Measurements from ENCODE around the gene ZNF621.

Gene ZNF621

DNA sequence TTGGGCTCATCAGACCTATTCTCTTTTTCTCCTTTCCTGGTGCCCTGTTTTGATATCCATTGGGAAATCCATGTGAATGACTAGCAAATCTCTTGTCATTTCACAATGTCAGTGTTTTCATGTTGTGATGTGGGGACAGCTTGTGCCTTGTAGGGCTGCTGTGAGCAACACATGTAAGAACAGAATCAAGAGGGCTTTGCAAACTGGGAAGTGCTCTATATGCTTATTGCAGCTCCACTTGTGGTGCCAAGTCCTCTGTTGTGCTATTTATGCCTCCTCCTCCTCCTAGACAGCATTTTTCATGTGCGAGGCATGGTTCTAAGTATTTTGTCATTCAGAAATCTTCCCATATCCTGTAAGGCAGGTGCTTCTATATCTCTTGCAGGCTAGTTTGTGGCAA is 56.4 kb downstream of the ZNF621 start:
- Histone ChIP-seq H3K27ac (ENCODE audit: low read depth, low read length) (no peak overlapping the region), H3K27me3 (ENCODE audit: control insufficient read depth, insufficient read depth, low read length) (no peaks in the 10 kb centered on the region), H3K4me1 (ENCODE audit: control insufficient read depth, insufficient read depth, low read length) (peaks cover 18% of the 10 kb centered on the region; the same call in 1 of the 2 replicates), H3K9ac (ENCODE audit: low read length) (no peak overlapping the region), H3K9me3 (ENCODE audit: control insufficient read depth, insufficient read depth, low read depth, low read length) (no peaks in the 10 kb centered on the region), H3K36me3 (ENCODE audit: control insufficient read depth, insufficient read depth, low read length) (no peaks in the 10 kb centered on the region), H3K4me3 (ENCODE audit: low read depth, low read length) (no peak overlapping the region)

DNA sequence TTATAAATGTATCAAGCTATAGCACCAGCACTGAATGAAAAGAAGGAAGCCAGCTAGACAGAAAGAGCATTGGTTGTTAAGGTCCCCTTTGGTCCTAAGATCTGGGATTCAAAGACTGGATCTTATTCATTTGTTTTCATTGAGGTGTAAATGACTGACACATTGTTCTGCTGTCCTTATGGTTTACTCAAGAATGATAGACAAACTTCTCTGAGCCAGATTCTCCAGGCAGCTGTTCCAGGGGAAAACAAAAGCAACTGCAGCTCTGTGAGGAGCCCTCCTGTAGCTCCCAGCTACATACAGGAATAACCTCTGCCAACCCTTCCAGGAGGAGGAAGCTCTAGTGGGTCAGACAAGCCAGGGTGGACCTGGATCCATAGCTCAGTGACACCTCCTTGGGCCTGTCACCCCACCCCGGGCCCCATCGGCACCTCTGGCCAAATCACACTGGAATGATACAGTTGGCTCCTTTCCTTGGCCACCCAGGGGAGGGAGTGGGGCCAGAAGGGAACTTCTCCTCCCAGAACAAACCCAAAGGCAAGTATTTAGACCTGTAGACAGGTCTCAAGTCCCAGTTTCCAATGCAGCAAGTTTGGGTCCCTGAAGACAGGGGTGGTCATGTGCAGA is 57.8 kb downstream of the ZNF621 start:
- no peak overlapping the region for H3K4me3 ChIP-seq (ENCODE audit: low read depth, low read length)
- no peaks in the 10 kb centered on the region for H3K27me3 ChIP-seq (ENCODE audit: control insufficient read depth, insufficient read depth, low read length)
- H3K9me3 ChIP-seq (ENCODE audit: control insufficient read depth, insufficient read depth, low read depth, low read length) = no peaks in the 10 kb centered on the region
- no peaks in the 10 kb centered on the region for H3K36me3 ChIP-seq (ENCODE audit: control insufficient read depth, insufficient read depth, low read length)
- peaks cover 18% of the 10 kb centered on the region; the same call in 1 of the 2 replicates for H3K4me1 ChIP-seq (ENCODE audit: control insufficient read depth, insufficient read depth, low read length)
- H3K27ac ChIP-seq (ENCODE audit: low read depth, low read length) = no peak overlapping the region
- no peak overlapping the region for H3K9ac ChIP-seq (ENCODE audit: low read length)

DNA sequence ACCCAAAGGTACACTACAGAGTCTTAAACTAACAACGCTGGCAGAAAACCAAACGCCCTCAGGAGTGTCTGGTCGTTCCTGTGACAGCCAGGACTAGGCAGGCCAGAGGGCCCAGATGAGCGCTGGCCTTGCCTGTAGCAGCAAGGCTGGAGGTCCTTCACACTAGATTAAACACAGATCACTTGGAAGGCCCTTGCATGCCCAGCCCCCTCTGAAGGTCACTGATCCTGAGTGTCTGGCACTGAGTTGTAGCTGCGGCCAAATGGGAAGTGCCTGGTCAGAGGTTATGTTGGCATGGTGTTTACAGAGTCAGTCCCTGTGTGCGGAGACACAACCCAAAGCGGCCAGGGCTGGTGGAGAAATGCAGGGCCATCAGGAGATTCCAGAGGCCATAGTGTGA is 58.9 kb downstream of the ZNF621 start:
- H3K27me3 ChIP-seq (ENCODE audit: control insufficient read depth, insufficient read depth, low read length) = no peaks in the 10 kb centered on the region
- H3K9me3 ChIP-seq (ENCODE audit: control insufficient read depth, insufficient read depth, low read depth, low read length) = no peaks in the 10 kb centered on the region
- no peak overlapping the region for H3K27ac ChIP-seq (ENCODE audit: low read depth, low read length)
- H3K4me1 ChIP-seq (ENCODE audit: control insufficient read depth, insufficient read depth, low read length) = peaks cover 18% of the 10 kb centered on the region; the same call in 1 of the 2 replicates
- no peak overlapping the region for H3K9ac ChIP-seq (ENCODE audit: low read length)
- no peak overlapping the region for H3K4me3 ChIP-seq (ENCODE audit: low read depth, low read length)
- no peaks in the 10 kb centered on the region for H3K36me3 ChIP-seq (ENCODE audit: control insufficient read depth, insufficient read depth, low read length)

DNA sequence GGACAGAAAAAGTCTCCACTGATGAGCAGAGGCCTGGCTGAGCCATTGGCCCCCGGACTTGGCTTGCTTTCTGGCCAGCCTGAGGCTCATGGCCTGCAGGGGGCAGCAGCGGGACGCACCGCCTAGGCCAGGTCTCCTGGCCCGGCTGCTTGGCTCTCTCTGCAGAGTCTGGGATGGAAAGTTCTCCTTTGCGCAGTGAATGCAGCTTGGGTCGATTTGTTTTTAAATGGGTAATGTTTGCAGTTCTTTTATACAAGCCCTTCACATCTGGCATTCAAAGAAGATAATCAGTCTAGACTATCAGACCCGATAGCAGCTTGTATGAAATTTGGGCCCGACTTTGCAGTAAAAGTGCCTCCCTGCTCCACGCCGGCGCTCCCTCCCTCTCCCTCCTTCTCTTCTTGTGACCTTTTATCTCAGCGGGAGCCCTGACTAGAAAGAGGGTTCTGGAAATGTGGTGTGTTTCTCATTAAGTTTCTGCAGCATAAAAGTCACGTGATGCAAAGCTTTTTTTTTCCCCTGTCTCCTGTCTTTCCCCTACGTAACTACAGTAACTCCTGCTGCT is 59.9 kb downstream of the ZNF621 start:
- H3K9ac ChIP-seq (ENCODE audit: low read length) = no peak overlapping the region
- peak overlapping the region; percentile 41 for H3K4me3 ChIP-seq (ENCODE audit: low read depth, low read length)
- no peak overlapping the region for H3K27ac ChIP-seq (ENCODE audit: low read depth, low read length)
- H3K36me3 ChIP-seq (ENCODE audit: control insufficient read depth, insufficient read depth, low read length) = no peaks in the 10 kb centered on the region
- H3K9me3 ChIP-seq (ENCODE audit: control insufficient read depth, insufficient read depth, low read depth, low read length) = no peaks in the 10 kb centered on the region
- H3K27me3 ChIP-seq (ENCODE audit: control insufficient read depth, insufficient read depth, low read length) = no peaks in the 10 kb centered on the region
- peaks cover 18% of the 10 kb centered on the region; the same call in 1 of the 2 replicates for H3K4me1 ChIP-seq (ENCODE audit: control insufficient read depth, insufficient read depth, low read length)

DNA sequence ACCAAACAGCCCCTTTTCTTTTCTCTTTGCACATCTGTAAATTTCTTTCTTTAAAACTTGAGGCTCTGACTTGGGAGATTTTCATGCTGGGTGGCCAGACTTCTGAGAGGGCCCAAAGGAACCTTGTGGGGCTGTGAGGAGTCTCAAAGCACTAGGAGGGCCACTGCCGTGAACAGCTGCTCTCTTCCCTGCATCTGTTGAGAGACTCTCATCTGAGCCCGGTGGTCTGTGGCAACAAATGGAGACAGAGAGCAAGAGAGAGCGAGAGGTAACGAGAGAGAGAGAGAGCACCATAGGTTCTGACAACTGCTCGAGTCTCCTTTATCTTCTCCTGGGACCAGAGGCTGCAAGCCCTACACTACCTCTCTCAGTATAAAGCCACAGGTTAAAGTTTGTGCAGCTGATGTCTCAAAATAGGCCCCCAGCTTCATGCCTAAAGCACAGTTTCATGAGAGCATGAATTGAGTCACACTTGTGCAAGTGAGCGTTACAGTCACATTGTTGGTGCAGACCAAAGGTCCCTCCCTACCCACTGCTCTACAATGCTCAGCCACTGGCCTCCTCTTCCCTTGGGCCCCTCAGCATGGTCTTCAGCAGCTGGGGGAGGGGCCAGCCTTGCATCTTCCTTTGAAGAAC is 60.7 kb downstream of the ZNF621 start:
- no peak overlapping the region for H3K4me3 ChIP-seq (ENCODE audit: low read depth, low read length)
- H3K9ac ChIP-seq (ENCODE audit: low read length) = no peak overlapping the region
- H3K9me3 ChIP-seq (ENCODE audit: control insufficient read depth, insufficient read depth, low read depth, low read length) = no peaks in the 10 kb centered on the region
- no peak overlapping the region for H3K27ac ChIP-seq (ENCODE audit: low read depth, low read length)
- no peaks in the 10 kb centered on the region for H3K27me3 ChIP-seq (ENCODE audit: control insufficient read depth, insufficient read depth, low read length)
- peaks cover 18% of the 10 kb centered on the region; the same call in 1 of the 2 replicates for H3K4me1 ChIP-seq (ENCODE audit: control insufficient read depth, insufficient read depth, low read length)
- no peaks in the 10 kb centered on the region for H3K36me3 ChIP-seq (ENCODE audit: control insufficient read depth, insufficient read depth, low read length)

DNA sequence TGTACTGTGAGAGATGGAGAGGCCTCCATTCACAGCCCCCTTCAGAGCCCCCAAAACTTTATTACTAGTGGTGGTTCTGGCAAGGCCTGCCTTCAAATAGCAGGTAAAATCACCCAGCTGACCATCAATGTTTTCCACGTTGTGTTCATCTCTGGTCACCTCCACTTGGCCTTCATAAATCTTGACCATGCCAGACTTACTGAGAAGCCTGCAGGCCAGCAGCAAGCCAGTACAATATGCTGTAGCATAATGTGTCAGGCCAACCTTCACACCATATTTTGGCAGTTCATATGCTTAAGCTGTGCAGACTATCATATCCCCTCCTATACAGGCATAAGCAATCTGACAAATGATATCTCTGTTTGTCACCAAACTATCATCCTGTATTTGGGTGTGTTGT is 62.1 kb downstream of the ZNF621 start:
- no peaks in the 10 kb centered on the region for H3K9me3 ChIP-seq (ENCODE audit: control insufficient read depth, insufficient read depth, low read depth, low read length)
- H3K9ac ChIP-seq (ENCODE audit: low read length) = no peak overlapping the region
- H3K27me3 ChIP-seq (ENCODE audit: control insufficient read depth, insufficient read depth, low read length) = no peaks in the 10 kb centered on the region
- no peaks in the 10 kb centered on the region for H3K36me3 ChIP-seq (ENCODE audit: control insufficient read depth, insufficient read depth, low read length)
- H3K4me1 ChIP-seq (ENCODE audit: control insufficient read depth, insufficient read depth, low read length) = peaks cover 18% of the 10 kb centered on the region; the same call in 1 of the 2 replicates
- H3K4me3 ChIP-seq (ENCODE audit: low read depth, low read length) = no peak overlapping the region
- H3K27ac ChIP-seq (ENCODE audit: low read depth, low read length) = no peak overlapping the region

DNA sequence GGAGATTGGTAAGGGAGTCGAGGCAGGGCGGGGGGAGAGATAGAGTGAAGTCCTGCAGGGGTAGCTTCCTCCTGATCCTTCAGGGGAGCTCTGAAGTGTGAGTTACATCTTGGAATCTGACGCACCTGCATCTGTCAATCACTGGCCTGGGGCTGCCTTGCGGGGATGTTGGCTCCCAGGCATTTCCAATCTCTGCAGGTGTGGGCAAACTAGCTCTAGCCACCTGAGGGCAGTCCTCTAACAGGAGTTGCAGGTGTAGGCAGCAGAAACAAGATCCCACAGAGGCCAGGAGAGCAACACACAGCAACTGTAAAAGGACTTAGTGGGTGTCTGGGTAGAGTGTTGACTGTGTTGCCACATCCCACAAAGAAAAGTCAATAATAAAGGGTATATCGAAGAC is 63.6 kb downstream of the ZNF621 start:
- Histone ChIP-seq H3K9ac (ENCODE audit: low read length) (no peak overlapping the region), H3K36me3 (ENCODE audit: control insufficient read depth, insufficient read depth, low read length) (no peaks in the 10 kb centered on the region), H3K4me1 (ENCODE audit: control insufficient read depth, insufficient read depth, low read length) (peaks cover 13% of the 10 kb centered on the region; the same call in 1 of the 2 replicates), H3K4me3 (ENCODE audit: low read depth, low read length) (no peak overlapping the region), H3K27me3 (ENCODE audit: control insufficient read depth, insufficient read depth, low read length) (no peaks in the 10 kb centered on the region), H3K27ac (ENCODE audit: low read depth, low read length) (no peak overlapping the region), H3K9me3 (ENCODE audit: control insufficient read depth, insufficient read depth, low read depth, low read length) (no peaks in the 10 kb centered on the region)

Measured in HUES6 (cell line).